Thyroid gland (tissue), 4 donors: ENCODE results near the gene TMEM269. TPM values are rescaled to one million over a fixed set of nuclear protein-coding genes. Genes with fewer than 3 reads are reported as not detected.

ENCODE experiments used
- DNase-seq, 2 donors: peaks; one replicate each; pipeline ENCODE4 v3.0.0-alpha.2; 2019
- H3K27ac ChIP-seq, 3 donors: fragments of 200-600 bp; sonication (generic); 1 replicate in 2 of 3; 2 replicates in 1 of 3; pipeline ENCODE4 v1.5.1; 2016 to 2019; ENCODE audit warnings: mild to moderate bottlenecking in 1 of 3, moderate library complexity in 1 of 3
- H3K27me3 ChIP-seq: fragments of 200-600 bp; sonication (generic); one replicate; pipeline ENCODE4 v1.5.1; 2019
- H3K36me3 ChIP-seq, 2 donors: fragments of 200-600 bp; sonication (generic); one replicate each; pipeline ENCODE4 v1.5.1; 2016 to 2019
- H3K4me1 ChIP-seq, 2 donors: fragments of 200-600 bp; sonication (generic); one replicate each; pipeline ENCODE4 v1.5.1; 2017 to 2019
- H3K4me3 ChIP-seq, 3 donors: fragments of 200-600 bp; sonication (generic); replicated peaks in 1 of 3; 1 replicate in 2 of 3; 2 replicates in 1 of 3; pipeline ENCODE4 v1.5.1; 2016; ENCODE audit warnings: mild to moderate bottlenecking in 1 of 3
- H3K9me3 ChIP-seq: fragments of 200-600 bp; sonication (generic); one replicate; pipeline ENCODE4 v1.5.1; 2017
- POLR2A ChIP-seq, 2 donors: fragments of 450-650 bp; IDR thresholded peaks; one replicate each; pipeline ENCODE4 v1.6.1; 2017; ENCODE audit warnings: antibody characterized with exemption in 2 of 2, mild to moderate bottlenecking in 2 of 2, moderate library complexity in 1 of 2
- WGBS, 2 donors: methylation state at CpG; one replicate each; pipeline ENCODE4 v1.1.5; 2017; 5-methylcytosine and 5-hydroxymethylcytosine counted together
- intact Hi-C: fragments of 100-400 bp; cut with DNase I; formaldehyde crosslinking; loops from one replicate; pipeline ENCODE4 v1.15.1; 2023
- total RNA-seq, 4 donors: library from RNA; depleted of rRNA; stranded (reverse); fragments of >200 nt; gene quantifications; one replicate each; pipeline ENCODE4 v1.2.3, GENCODE V29; 2016
- TF ChIP-seq, protein P1 (sequence below), 6 experiments: fragments of 200-600 bp in 3 of 6; fragments of 450-650 bp in 3 of 6; sonication (generic) in 3 of 6; IDR thresholded peaks; one replicate each; pipeline ENCODE4 v1.5.1; 2016 to 2019; ENCODE audit warnings: antibody characterized with exemption in 6 of 6, mild to moderate bottlenecking in 2 of 6, inconsistent platforms in 1 of 6, moderate library complexity in 1 of 6

Gene TMEM269
- total RNA-seq, 4 donors from 2014 or later: 0.11 to 2.6 TPM; not detected in 2

GRCh38 chr1:42773420-42773819, 11.4 kb upstream of the TMEM269 start:
- WGBS, 2 donors: 48 to 98% methylated on average over 2 of the region's 2 CpGs
- Histone ChIP-seq H3K9me3 (no peaks in the 10 kb centered on the region), H3K27me3 (no peaks in the 10 kb centered on the region), H3K27ac (no peak overlapping the region), H3K4me1 (peaks cover 0 to 5% of the 10 kb centered on the region in 2 donors), H3K4me3 (no peak overlapping the region), H3K36me3 (peaks cover 12 to 30% of the 10 kb centered on the region in 2 donors)
- no peak for DNase-seq
- intact Hi-C loops: no loop called here
- TF ChIP-seq, protein P1, sequence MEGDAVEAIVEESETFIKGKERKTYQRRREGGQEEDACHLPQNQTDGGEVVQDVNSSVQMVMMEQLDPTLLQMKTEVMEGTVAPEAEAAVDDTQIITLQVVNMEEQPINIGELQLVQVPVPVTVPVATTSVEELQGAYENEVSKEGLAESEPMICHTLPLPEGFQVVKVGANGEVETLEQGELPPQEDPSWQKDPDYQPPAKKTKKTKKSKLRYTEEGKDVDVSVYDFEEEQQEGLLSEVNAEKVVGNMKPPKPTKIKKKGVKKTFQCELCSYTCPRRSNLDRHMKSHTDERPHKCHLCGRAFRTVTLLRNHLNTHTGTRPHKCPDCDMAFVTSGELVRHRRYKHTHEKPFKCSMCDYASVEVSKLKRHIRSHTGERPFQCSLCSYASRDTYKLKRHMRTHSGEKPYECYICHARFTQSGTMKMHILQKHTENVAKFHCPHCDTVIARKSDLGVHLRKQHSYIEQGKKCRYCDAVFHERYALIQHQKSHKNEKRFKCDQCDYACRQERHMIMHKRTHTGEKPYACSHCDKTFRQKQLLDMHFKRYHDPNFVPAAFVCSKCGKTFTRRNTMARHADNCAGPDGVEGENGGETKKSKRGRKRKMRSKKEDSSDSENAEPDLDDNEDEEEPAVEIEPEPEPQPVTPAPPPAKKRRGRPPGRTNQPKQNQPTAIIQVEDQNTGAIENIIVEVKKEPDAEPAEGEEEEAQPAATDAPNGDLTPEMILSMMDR (IDR thresholded peaks at IDR 0.05): no peak
- no peak for TF ChIP-seq POLR2A (IDR thresholded peaks at IDR 0.05)

DNA sequence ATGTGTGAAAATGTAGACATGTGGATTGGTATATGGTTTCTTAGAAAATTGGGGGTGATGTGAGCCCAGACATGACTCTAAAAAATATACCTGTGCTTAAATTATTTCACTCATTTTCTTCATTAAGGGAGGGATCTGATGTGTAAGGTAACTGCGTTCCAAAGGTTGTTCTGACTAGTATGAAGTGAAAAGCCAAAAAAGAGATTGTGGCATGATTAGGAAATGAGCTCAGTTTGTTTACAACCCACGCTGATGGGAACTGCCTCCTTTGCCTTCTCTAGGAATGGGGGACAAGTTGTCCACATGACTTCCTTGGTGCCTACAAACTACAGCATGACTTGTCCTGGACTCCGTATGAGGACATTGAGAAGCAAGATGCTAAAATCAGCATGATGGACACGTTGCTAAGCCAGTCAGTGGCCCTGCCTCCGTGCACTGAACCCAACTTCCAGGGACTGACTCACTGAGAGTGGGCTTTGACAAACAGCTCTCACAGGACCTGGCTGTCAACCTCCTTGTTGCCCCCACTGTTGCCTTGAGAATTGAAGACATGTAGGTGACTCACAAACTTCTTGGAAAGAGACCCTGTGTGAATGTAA, 9.8 kb upstream of the TMEM269 start:
- no peaks in the 10 kb centered on the region for H3K27me3 ChIP-seq
- H3K36me3 ChIP-seq: peaks cover 12 to 30% of the 10 kb centered on the region in 2 donors
- no peaks in the 10 kb centered on the region for H3K9me3 ChIP-seq
- 83 to 89% methylated on average over 2 to 5 of the region's 5 CpGs for WGBS, 2 donors
- no peak overlapping the region for H3K27ac ChIP-seq
- intact Hi-C loops: no loop called here
- no peak for DNase-seq
- no peaks in the 10 kb centered on the region for H3K4me1 ChIP-seq
- no peak overlapping the region for H3K4me3 ChIP-seq
- TF ChIP-seq, protein P1 (IDR thresholded peaks at IDR 0.05): no peak
- TF ChIP-seq POLR2A (IDR thresholded peaks at IDR 0.05): no peak

DNA sequence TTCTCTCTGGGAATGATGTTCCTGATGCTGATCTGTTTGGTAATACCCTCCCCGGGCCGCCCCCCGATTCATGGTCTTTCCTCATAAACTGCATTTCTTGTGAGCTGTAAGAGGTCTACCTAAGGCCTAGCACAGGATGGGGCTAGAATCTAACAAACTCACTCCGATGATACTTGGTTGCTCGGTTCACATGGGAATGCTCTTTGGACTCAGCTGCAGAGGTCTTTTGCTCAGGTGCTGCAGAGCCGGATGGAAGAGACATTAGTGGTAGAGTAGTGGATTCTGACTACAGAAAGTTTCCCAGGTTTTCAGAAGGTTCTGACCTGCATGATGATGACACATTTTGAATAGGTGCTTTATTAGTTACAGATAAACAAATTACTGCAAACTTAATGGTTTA, 8.3 kb upstream of the TMEM269 start:
- intact Hi-C loops: no loop called here
- 99 to 100% methylated on average over 6 of the region's 6 CpGs for WGBS, 2 donors

DNA sequence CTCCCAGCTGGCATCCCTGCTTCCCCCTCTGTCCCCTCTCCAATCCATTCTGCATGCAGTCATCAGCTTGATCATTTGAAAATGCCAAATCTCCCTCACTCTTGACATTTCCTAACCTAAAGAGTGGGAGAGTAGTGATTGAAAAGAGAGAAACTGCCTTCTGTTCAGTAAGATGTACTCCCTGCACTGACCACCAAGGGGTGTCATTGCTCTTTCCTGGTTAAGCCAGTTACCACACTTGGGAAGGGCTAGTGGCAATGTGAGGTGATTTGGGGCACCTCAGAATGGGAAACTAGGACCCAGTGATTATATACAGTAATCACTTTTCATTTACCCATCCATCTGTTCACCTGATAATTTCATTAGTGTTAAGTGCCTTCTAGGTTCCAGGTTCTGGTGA, 6.9 kb upstream of the TMEM269 start:
- peak in 1 of 2 donors; percentile 17 for DNase-seq
- intact Hi-C loops: no loop called here
- Histone ChIP-seq H3K27me3 (no peaks in the 10 kb centered on the region), H3K9me3 (no peaks in the 10 kb centered on the region), H3K27ac (no peak overlapping the region), H3K4me1 (no peaks in the 10 kb centered on the region), H3K36me3 (peaks cover 12 to 35% of the 10 kb centered on the region in 2 donors), H3K4me3 (no peak overlapping the region)
- TF ChIP-seq, protein P1 (IDR thresholded peaks at IDR 0.05): peak in 5 of 6 experiments; percentile 17 to 44 (median 39)
- TF ChIP-seq POLR2A (IDR thresholded peaks at IDR 0.05): no peak

More for the DNA sequence above, 8.3 kb upstream of the TMEM269 start:
- Histone ChIP-seq H3K9me3 (no peaks in the 10 kb centered on the region), H3K27me3 (no peaks in the 10 kb centered on the region), H3K4me1 (no peaks in the 10 kb centered on the region), H3K4me3 (no peak overlapping the region), H3K27ac (no peak overlapping the region), H3K36me3 (peaks cover 12 to 35% of the 10 kb centered on the region in 2 donors)
- TF ChIP-seq, protein P1 (IDR thresholded peaks at IDR 0.05): no peak
- no peak for TF ChIP-seq POLR2A (IDR thresholded peaks at IDR 0.05)
- DNase-seq: no peak

DNA sequence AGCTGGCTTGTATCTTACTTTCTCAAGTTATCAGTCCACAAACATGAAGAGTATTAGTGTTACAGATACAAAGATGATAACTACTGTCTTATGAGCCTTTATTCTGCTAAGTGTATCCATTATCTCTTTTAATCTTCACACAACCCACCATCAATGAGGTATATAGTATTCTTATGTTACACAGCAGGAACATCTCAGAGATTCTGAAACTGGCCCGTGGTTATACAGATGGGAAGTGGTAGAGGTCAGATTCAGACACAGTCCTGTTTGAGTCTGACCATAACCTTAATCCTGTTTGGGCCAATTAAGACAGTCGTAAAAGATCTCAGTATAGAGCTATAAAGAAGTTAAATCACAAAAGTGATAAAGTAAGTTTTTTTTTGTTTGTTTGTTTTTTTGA, 5.1 kb upstream of the TMEM269 start:
- peaks cover 12 to 31% of the 10 kb centered on the region in 2 donors for H3K36me3 ChIP-seq
- 89 to 91% methylated on average over 2 of the region's 2 CpGs for WGBS, 2 donors
- no peak for TF ChIP-seq POLR2A (IDR thresholded peaks at IDR 0.05)
- TF ChIP-seq, protein P1 (IDR thresholded peaks at IDR 0.05): no peak
- peaks cover under 1 to 2% of the 10 kb centered on the region in 2 donors for H3K4me1 ChIP-seq
- H3K27ac ChIP-seq: no peak overlapping the region
- no peak overlapping the region for H3K4me3 ChIP-seq
- H3K9me3 ChIP-seq: no peaks in the 10 kb centered on the region
- no peaks in the 10 kb centered on the region for H3K27me3 ChIP-seq
- intact Hi-C loops: no loop called here
- DNase-seq: no peak
